ENCODE measurements around the gene TUBA4B. TPM values are rescaled to one million over a fixed set of nuclear protein-coding genes. Genes with fewer than 3 reads are reported as not detected.

Gene TUBA4B
- total RNA-seq, 1 experiment from 2014 or later = not detected

DNA sequence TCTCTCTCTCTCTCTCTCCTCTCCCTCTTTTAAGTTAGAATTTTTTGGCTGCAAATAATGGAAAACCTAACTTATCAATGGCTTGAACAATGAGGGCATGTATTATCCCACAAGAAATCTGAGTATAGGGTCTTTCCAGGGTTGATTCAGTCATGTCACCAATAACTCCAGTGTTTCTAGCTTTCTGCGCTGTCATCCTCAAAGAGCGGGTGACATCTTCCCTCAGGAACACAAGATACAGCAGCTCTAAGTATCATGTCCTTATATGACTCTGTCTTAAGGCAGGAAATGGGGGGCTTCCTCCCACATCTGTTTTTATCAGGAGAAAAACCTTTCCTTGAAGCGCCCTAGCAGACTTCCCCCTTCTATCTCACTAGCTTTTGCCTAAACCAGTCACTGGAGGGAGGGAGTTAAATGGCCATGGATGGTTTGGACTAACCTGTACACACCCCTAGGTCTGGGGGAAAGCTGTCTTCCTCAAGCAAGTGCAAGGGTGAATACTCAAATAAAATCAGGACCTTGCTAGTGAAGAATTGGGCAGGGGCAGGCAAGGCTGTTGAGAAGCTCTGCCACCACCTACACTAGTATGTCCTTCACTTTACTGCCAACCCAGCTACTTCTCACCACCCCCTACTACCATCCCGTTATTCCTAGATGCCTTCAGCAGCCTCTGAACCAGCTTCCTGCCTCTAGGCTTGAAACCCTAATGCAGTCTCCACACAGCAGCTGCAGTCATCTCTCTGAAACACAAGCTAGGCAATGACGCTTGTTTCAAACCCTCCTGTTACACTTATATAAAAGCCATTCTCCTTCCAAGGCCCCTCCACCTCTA is 8.2 kb downstream of the TUBA4B start:
- H4K5ac ChIP-seq (ENCODE audit: insufficient read length, low read depth, low read length) = no peak overlapping the region
- H3K79me1 ChIP-seq (ENCODE audit: insufficient read depth, low read depth, low read length, poor library complexity, severe bottlenecking) = no peaks in the 10 kb centered on the region
- H2BK120ac ChIP-seq (ENCODE audit: low read depth, low read length, poor library complexity, severe bottlenecking) = no peak overlapping the region
- no peak overlapping the region for H3K23ac ChIP-seq (ENCODE audit: insufficient read length, low read depth, low read length)
- no peak overlapping the region for H3K27ac ChIP-seq (ENCODE audit: insufficient read length, low read depth, low read length)
- no peak overlapping the region for H3K9ac ChIP-seq (ENCODE audit: extremely low read depth, insufficient read length, low read length)
- no peak overlapping the region for H3K27ac Mint-ChIP-seq
- H3K23me2 ChIP-seq (ENCODE audit: insufficient read length, low read depth, low read length, poor library complexity, severe bottlenecking) = peaks cover 3% of the 10 kb centered on the region
- H3K14ac ChIP-seq (ENCODE audit: insufficient read depth, low read length) = no peak overlapping the region
- peaks cover 1 to 2% of the 10 kb centered on the region in 2 experiments; a peak in 1 of 4 replicates for H3K4me1 Mint-ChIP-seq
- no peaks in the 10 kb centered on the region for H3K79me2 ChIP-seq (ENCODE audit: insufficient read depth, low read length)
- H3K4me1 ChIP-seq (ENCODE audit: insufficient read depth, low read length) = no peaks in the 10 kb centered on the region
- H3K36me3 Mint-ChIP-seq (ENCODE audit: insufficient read depth in 1 of 3, low read depth in 3 of 3) = no peaks in the 10 kb centered on the region
- no peak overlapping the region for H2BK12ac ChIP-seq (ENCODE audit: insufficient read length, low read depth, low read length)
- H4K20me1 ChIP-seq (ENCODE audit: control insufficient read depth, insufficient read depth, insufficient read length) = no peaks in the 10 kb centered on the region
- H3K4ac ChIP-seq (ENCODE audit: low read depth, low read length) = no peak overlapping the region
- H4K8ac ChIP-seq (replicated peaks; ENCODE audit: insufficient read length, low read depth, low read length) = no peak overlapping the region
- no peak overlapping the region for H3K56ac ChIP-seq (ENCODE audit: insufficient read length, low read depth, low read length)
- no peak overlapping the region for H3T11ph ChIP-seq (ENCODE audit: low read length)
- no peak overlapping the region for H3K18ac ChIP-seq (ENCODE audit: insufficient read length, low read depth, low read length)
- H3K9me3 Mint-ChIP-seq = no peaks in the 10 kb centered on the region
- WGBS (ENCODE audit: extremely low coverage, insufficient read length, low lambda C conversion rate) = no CpG with 5 or more reads among the region's 5 CpGs
- TF ChIP-seq CTCF (conservative IDR thresholded peaks at IDR 0.05) = no peak
- peaks cover 3% of the 10 kb centered on the region; the same call in 1 of the 2 replicates for H3K27me3 ChIP-seq (ENCODE audit: insufficient read depth, low read length)
- no peak overlapping the region for H2AFZ ChIP-seq (ENCODE audit: low read length)
- peaks cover 60% of the 10 kb centered on the region for H3K27me3 Mint-ChIP-seq (ENCODE audit: low read depth)
- H2BK5ac ChIP-seq (ENCODE audit: insufficient read length, low read length) = no peak overlapping the region
- no peak overlapping the region for H2BK15ac ChIP-seq (ENCODE audit: low read depth, low read length)
- H3K4me3 Mint-ChIP-seq = no peak overlapping the region
- no peak overlapping the region for H2BK20ac ChIP-seq (ENCODE audit: low read depth, low read length, poor library complexity, severe bottlenecking)
- no peaks in the 10 kb centered on the region for H3K9me3 ChIP-seq (ENCODE audit: control insufficient read depth, low read depth, low read length)
- no peak for DNase-seq
- H4K91ac ChIP-seq (ENCODE audit: insufficient read length, low read depth, low read length) = no peak overlapping the region
- no peak overlapping the region for H3K4me2 ChIP-seq (ENCODE audit: insufficient read depth, insufficient read length, low read length)
- H2AK5ac ChIP-seq (ENCODE audit: insufficient read length, low read length) = no peak overlapping the region
